WTC11 (cell line): ENCODE results near the gene C4BPA. TPM values are rescaled to one million over a fixed set of nuclear protein-coding genes. Genes with fewer than 3 reads are reported as not detected.

Experiments
- ATAC-seq: fragments of 200-7000 bp; cut with Tn5 transposase; 2 replicates; pipeline ENCODE4 v1.10.0; 2021; ENCODE audit warnings: mild to moderate bottlenecking, moderate library complexity
- CTCF ChIA-PET: fragments of 300-600 bp; sonication (Branson Sonifier 250); formaldehyde crosslinking; loops from one replicate; lab custom pipeline; 2021; ENCODE audit warnings: antibody characterized with exemption; lab: Charles Lee
- POLR2A ChIA-PET: fragments of 350-600 bp; sonication (Branson Sonifier 250); formaldehyde crosslinking; loops from one replicate; lab custom pipeline; 2021; ENCODE audit warnings: antibody characterized with exemption; lab: Charles Lee
- DNase-seq: peaks from one replicate; pipeline ENCODE4 v3.0.0; 2021; ENCODE audit warnings: low spot score
- H3K27ac Mint-ChIP-seq: 2 replicates; pipeline ENCODE4 v1.8.0; 2021; ENCODE audit warnings: mixed read lengths
- H3K27me3 Mint-ChIP-seq: 2 replicates; pipeline ENCODE4 v1.8.0; 2021; ENCODE audit warnings: low read depth, mild to moderate bottlenecking, moderate library complexity, mixed read lengths
- H3K36me3 Mint-ChIP-seq: 2 replicates; pipeline ENCODE4 v1.8.0; 2021; ENCODE audit warnings: mixed read lengths
- H3K4me1 Mint-ChIP-seq: 2 replicates; pipeline ENCODE4 v1.8.0; 2022; ENCODE audit warnings: mixed read lengths
- H3K4me3 Mint-ChIP-seq: 2 replicates; pipeline ENCODE4 v1.8.0; 2021; ENCODE audit warnings: mild to moderate bottlenecking, moderate library complexity, mixed read lengths
- H3K9me3 Mint-ChIP-seq: 2 replicates; pipeline ENCODE4 v1.8.0; 2021; ENCODE audit warnings: mixed read lengths
- ATF1 ChIP-seq: sonication (generic); formaldehyde crosslinking; IDR thresholded peaks from 2 replicates; pipeline ENCODE4 v1.8.1; 2023; ENCODE audit warnings: mild to moderate bottlenecking, moderate library complexity, missing genetic modification reagents
- ELF4 ChIP-seq: sonication (generic); formaldehyde crosslinking; IDR thresholded peaks from 2 replicates; pipeline ENCODE4 v1.8.1; 2022; ENCODE audit warnings: low read depth, mild to moderate bottlenecking, moderate library complexity, missing genetic modification reagents
- EMX1 ChIP-seq: fragments of 250-450 bp; sonication (Bioruptor Pico); IDR thresholded peaks from 2 replicates; pipeline ENCODE4 v1.8.0; 2021; ENCODE audit warnings: mild to moderate bottlenecking
- ESRRA ChIP-seq: sonication (generic); formaldehyde crosslinking; IDR thresholded peaks from 2 replicates; pipeline ENCODE4 v1.8.1; 2022; ENCODE audit warnings: mild to moderate bottlenecking, missing genetic modification reagents, borderline replicate concordance
- FOXJ3 ChIP-seq: sonication (generic); formaldehyde crosslinking; IDR thresholded peaks from 2 replicates; pipeline ENCODE4 v1.9.0; 2021; ENCODE audit warnings: missing genetic modification reagents, mild to moderate bottlenecking, borderline replicate concordance
- HMGA2 ChIP-seq: fragments of 250-450 bp; sonication (Bioruptor Pico); IDR thresholded peaks from 2 replicates; pipeline ENCODE4 v1.4.0; 2021; ENCODE audit warnings: mild to moderate bottlenecking, moderate library complexity
- JUN ChIP-seq: sonication (generic); formaldehyde crosslinking; IDR thresholded peaks from 2 replicates; pipeline ENCODE4 v1.8.0; 2023; ENCODE audit warnings: mild to moderate bottlenecking, missing genetic modification reagents
- OVOL2 ChIP-seq: fragments of 250-450 bp; sonication (Bioruptor Pico); IDR thresholded peaks from 2 replicates; pipeline ENCODE4 v1.9.0; 2021; ENCODE audit warnings: mild to moderate bottlenecking, borderline replicate concordance
- RORB ChIP-seq: fragments of 250-450 bp; sonication (Bioruptor Pico); IDR thresholded peaks from 2 replicates; pipeline ENCODE4 v1.9.0; 2021; ENCODE audit warnings: mild to moderate bottlenecking
- TP53 ChIP-seq: sonication (generic); formaldehyde crosslinking; IDR thresholded peaks from 2 replicates; pipeline ENCODE4 v1.8.1; 2023; ENCODE audit warnings: mild to moderate bottlenecking, missing genetic modification reagents
- ZBTB21 ChIP-seq: sonication (generic); formaldehyde crosslinking; IDR thresholded peaks from 2 replicates; pipeline ENCODE4 v1.8.1; 2023; ENCODE audit warnings: mild to moderate bottlenecking, missing genetic modification reagents, borderline replicate concordance
- total RNA-seq: library from RNA; stranded (reverse); gene quantifications from 3 replicates; pipeline ENCODE4 v1.2.3, GENCODE V29; 2021
- TF ChIP-seq, protein P1 (sequence below): fragments of 250-450 bp; sonication (Bioruptor Pico); IDR thresholded peaks from 2 replicates; pipeline ENCODE4 v1.8.0; 2021; ENCODE audit warnings: mild to moderate bottlenecking
- TF ChIP-seq, protein P2 (sequence below): sonication (generic); formaldehyde crosslinking; IDR thresholded peaks from 2 replicates; pipeline ENCODE4 v1.8.1; 2023; ENCODE audit warnings: mild to moderate bottlenecking, missing genetic modification reagents
- TF ChIP-seq, protein P3 (sequence below): fragments of 250-450 bp; sonication (Bioruptor Pico); IDR thresholded peaks from 2 replicates; pipeline ENCODE4 v2.1.2; 2022; ENCODE audit warnings: mild to moderate bottlenecking, moderate library complexity
- TF ChIP-seq, protein P4 (sequence below): sonication (generic); formaldehyde crosslinking; IDR thresholded peaks from 2 replicates; pipeline ENCODE4 v1.8.0; 2022; ENCODE audit warnings: mild to moderate bottlenecking, missing genetic modification reagents
- TF ChIP-seq, protein P5 (sequence below): sonication (generic); formaldehyde crosslinking; IDR thresholded peaks from 2 replicates; pipeline ENCODE4 v1.8.1; 2022; ENCODE audit warnings: missing genetic modification reagents, borderline replicate concordance
- TF ChIP-seq, protein P6 (sequence below): sonication (generic); formaldehyde crosslinking; IDR thresholded peaks from 2 replicates; pipeline ENCODE4 v1.8.0; 2022; ENCODE audit warnings: mild to moderate bottlenecking, missing genetic modification reagents

Gene C4BPA
- total RNA-seq, 1 experiment from 2014 or later: 0.39 TPM

DNA sequence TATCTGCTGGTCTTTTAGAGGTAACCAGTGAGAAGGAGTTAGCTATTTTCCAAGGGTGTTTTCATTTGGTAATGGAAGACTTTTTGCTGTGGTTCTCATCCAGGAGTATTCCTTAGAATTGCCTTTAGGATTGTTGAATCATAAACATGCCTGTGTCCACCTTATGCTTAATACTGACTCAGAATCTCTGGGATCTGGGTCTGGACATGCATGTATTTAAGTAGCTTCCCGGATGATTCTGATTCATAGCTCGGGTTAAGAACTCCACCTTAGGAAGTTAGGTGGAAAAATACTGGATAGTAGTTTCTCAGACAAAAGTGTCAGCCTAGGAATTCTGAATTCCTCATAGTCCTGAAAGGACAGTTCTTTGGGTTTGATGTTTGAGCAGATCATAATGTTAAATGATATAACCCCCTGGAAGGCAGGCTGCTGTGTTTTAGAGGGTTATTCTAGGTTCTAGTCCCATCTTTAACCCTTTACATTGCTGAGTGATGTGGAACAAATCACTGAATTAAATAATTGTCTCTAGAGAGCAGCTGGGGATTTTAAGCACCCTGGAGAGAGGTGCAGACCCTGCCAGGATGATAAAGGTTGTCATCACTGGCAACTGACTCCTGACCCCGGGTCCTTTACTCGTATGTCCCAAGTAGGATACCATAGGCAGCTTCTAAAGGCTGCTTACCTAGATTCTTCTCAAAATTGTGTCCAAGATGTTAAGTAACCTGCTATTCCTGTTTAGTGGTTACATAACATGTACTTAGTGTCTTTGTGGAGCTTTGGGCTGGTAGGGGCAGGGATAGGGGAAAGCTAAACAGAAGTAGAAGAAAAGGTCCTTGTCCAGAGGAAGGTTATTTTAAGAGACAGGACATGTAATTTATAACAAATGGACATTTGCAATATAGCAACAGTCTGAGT is 29.9 kb upstream of the C4BPA start (continued):
- TF ChIP-seq, protein P1, sequence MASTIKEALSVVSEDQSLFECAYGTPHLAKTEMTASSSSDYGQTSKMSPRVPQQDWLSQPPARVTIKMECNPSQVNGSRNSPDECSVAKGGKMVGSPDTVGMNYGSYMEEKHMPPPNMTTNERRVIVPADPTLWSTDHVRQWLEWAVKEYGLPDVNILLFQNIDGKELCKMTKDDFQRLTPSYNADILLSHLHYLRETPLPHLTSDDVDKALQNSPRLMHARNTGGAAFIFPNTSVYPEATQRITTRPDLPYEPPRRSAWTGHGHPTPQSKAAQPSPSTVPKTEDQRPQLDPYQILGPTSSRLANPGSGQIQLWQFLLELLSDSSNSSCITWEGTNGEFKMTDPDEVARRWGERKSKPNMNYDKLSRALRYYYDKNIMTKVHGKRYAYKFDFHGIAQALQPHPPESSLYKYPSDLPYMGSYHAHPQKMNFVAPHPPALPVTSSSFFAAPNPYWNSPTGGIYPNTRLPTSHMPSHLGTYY (CRISPR knock-in tag): no peak
- TF ChIP-seq ZBTB21 (CRISPR knock-in tag) (no peak), HMGA2 (no peak), FOXJ3 (CRISPR knock-in tag) (no peak)

DNA sequence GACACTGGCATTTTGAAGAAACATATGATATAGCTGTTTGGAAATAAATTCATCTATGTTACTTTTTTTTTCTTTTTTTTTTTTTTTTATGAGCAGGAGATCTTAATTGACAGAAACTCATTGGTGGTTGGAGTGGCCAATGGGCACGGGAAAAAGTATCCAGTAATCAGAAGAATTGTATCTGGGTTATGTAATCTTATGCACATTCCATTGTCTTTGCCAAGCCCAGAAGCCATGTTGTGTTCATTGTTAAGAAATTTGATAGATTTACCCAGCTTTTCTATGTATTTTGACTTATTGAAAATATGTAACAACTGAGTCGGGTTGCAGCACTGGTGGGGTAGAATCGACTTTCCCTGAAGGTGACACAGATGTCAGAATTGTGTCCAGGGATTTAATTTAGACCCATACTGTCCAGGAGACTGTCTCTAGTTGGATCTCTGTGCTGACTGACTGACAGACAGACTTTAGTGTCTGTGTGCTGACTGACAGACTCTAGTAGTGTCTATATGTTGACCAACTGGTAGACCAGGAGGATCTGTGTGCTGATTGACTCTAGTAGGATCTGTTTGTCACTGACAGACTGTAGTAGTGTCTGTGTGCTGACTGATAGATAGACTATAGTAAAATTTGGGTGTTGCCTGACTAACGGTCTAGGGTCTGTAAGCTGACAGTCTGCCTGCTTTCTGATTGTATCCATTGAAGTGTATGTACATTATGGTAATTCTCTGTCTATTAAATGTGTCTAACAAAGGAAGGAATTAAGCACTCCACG is 27.7 kb upstream of the C4BPA start:
- CTCF ChIA-PET: interaction anchor here (0.6 kb wide), 1 partner anchor 140 kb away, joined by 3 read pairs; no protein-coding TSS in a partner anchor
- TF ChIP-seq, protein P1 (CRISPR knock-in tag): no peak
- TF ChIP-seq, protein P2, sequence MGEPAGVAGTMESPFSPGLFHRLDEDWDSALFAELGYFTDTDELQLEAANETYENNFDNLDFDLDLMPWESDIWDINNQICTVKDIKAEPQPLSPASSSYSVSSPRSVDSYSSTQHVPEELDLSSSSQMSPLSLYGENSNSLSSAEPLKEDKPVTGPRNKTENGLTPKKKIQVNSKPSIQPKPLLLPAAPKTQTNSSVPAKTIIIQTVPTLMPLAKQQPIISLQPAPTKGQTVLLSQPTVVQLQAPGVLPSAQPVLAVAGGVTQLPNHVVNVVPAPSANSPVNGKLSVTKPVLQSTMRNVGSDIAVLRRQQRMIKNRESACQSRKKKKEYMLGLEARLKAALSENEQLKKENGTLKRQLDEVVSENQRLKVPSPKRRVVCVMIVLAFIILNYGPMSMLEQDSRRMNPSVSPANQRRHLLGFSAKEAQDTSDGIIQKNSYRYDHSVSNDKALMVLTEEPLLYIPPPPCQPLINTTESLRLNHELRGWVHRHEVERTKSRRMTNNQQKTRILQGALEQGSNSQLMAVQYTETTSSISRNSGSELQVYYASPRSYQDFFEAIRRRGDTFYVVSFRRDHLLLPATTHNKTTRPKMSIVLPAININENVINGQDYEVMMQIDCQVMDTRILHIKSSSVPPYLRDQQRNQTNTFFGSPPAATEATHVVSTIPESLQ (CRISPR knock-in tag): no peak
- TF ChIP-seq, protein P3, sequence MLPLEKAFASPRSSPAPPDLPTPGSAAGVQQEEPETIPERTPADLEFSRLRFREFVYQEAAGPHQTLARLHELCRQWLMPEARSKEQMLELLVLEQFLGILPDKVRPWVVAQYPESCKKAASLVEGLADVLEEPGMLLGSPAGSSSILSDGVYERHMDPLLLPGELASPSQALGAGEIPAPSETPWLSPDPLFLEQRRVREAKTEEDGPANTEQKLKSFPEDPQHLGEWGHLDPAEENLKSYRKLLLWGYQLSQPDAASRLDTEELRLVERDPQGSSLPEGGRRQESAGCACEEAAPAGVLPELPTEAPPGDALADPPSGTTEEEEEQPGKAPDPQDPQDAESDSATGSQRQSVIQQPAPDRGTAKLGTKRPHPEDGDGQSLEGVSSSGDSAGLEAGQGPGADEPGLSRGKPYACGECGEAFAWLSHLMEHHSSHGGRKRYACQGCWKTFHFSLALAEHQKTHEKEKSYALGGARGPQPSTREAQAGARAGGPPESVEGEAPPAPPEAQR (CRISPR knock-in tag): no peak
- TF ChIP-seq JUN (no peak), ELF4 (no peak), EMX1 (CRISPR knock-in tag) (no peak)
- TF ChIP-seq, protein P4, sequence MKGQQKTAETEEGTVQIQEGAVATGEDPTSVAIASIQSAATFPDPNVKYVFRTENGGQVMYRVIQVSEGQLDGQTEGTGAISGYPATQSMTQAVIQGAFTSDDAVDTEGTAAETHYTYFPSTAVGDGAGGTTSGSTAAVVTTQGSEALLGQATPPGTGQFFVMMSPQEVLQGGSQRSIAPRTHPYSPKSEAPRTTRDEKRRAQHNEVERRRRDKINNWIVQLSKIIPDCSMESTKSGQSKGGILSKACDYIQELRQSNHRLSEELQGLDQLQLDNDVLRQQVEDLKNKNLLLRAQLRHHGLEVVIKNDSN (CRISPR knock-in tag): no peak

DNA sequence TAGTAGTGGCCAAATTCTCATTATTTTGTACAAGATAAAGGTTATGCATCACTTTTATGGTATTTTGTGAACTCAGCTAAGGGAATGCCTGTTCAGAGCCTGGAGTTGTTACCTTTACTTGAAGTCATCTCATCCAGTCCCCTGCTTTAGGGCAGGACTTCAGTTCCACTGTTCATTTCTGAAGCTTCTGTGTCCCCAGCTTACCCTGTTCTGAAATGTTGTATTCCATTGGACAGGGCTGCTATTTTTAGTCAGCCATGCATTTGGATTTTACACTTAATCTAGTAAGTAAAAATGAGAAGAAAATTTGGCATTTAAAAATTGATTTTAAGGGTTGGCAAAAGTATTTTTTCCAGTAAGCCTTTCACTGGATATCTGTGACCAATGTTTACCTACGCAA is 27.0 kb upstream of the C4BPA start:
- Mint-ChIP-seq H3K4me3 (no peak overlapping the region), H3K9me3 (no peaks in the 10 kb centered on the region), H3K36me3 (peaks cover 11% of the 10 kb centered on the region), H3K27ac (no peak overlapping the region), H3K27me3 (no peaks in the 10 kb centered on the region), H3K4me1 (peaks cover 12% of the 10 kb centered on the region)
- CTCF ChIA-PET: no interaction called here
- ATAC-seq (no peak), DNase-seq (no peak)
- POLR2A ChIA-PET: no interaction called here
- no peak for TF ChIP-seq JUN
- TF ChIP-seq TP53 (CRISPR knock-in tag): no peak
- TF ChIP-seq, protein P5, sequence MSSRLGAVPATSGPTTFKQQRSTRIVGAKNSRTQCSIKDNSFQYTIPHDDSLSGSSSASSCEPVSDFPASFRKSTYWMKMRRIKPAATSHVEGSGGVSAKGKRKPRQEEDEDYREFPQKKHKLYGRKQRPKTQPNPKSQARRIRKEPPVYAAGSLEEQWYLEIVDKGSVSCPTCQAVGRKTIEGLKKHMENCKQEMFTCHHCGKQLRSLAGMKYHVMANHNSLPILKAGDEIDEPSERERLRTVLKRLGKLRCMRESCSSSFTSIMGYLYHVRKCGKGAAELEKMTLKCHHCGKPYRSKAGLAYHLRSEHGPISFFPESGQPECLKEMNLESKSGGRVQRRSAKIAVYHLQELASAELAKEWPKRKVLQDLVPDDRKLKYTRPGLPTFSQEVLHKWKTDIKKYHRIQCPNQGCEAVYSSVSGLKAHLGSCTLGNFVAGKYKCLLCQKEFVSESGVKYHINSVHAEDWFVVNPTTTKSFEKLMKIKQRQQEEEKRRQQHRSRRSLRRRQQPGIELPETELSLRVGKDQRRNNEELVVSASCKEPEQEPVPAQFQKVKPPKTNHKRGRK (CRISPR knock-in tag): no peak
- TF ChIP-seq ESRRA (CRISPR knock-in tag): no peak
- TF ChIP-seq ATF1 (CRISPR knock-in tag): no peak
- no peak for TF ChIP-seq RORB
- TF ChIP-seq, protein P3 (CRISPR knock-in tag): no peak
- TF ChIP-seq, protein P6, sequence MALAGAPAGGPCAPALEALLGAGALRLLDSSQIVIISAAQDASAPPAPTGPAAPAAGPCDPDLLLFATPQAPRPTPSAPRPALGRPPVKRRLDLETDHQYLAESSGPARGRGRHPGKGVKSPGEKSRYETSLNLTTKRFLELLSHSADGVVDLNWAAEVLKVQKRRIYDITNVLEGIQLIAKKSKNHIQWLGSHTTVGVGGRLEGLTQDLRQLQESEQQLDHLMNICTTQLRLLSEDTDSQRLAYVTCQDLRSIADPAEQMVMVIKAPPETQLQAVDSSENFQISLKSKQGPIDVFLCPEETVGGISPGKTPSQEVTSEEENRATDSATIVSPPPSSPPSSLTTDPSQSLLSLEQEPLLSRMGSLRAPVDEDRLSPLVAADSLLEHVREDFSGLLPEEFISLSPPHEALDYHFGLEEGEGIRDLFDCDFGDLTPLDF: no peak
- TF ChIP-seq OVOL2 (CRISPR knock-in tag): no peak

More for the DNA sequence above, 27.7 kb upstream of the C4BPA start:
- Mint-ChIP-seq H3K27me3 (no peaks in the 10 kb centered on the region), H3K4me3 (no peak overlapping the region), H3K4me1 (peaks cover 12% of the 10 kb centered on the region), H3K9me3 (no peaks in the 10 kb centered on the region), H3K36me3 (peaks cover 14% of the 10 kb centered on the region), H3K27ac (no peak overlapping the region)
- POLR2A ChIA-PET: no interaction called here
- DNase-seq (no peak), ATAC-seq (no peak)
